Astrocyte (in vitro differentiated cells and primary cell): ENCODE results near the gene RBPJL. TPM values are rescaled to one million over a fixed set of nuclear protein-coding genes. Genes with fewer than 3 reads are reported as not detected.

Experiments
- DNase-seq: peaks from one replicate; pipeline ENCODE4 v3.0.0-alpha.2; 2010; ENCODE audit warnings: low read depth
- FAIRE-seq: peaks from 2 replicates; lab custom pipeline; 2011; peaks lifted over from hg19 to GRCh38; lab: Jason Lieb, UNC
- H2AFZ ChIP-seq: 2 replicates; pipeline ENCODE4 v1.6.0; 2012; ENCODE audit warnings: low read depth, low read length, inconsistent platforms
- H3K27ac ChIP-seq: 2 replicates; pipeline ENCODE4 v1.5.1; 2011; ENCODE audit warnings: low read depth, low read length, inconsistent platforms
- H3K27me3 ChIP-seq: 2 replicates; pipeline ENCODE4 v1.6.0; 2011; ENCODE audit warnings: low read length, inconsistent platforms; ENCODE audit not compliant: insufficient read depth
- H3K36me3 ChIP-seq: 2 replicates; pipeline ENCODE4 v1.5.1; 2011; ENCODE audit warnings: low read length, inconsistent platforms; ENCODE audit not compliant: insufficient read depth
- H3K4me1 ChIP-seq: 2 replicates; pipeline ENCODE4 v1.5.1; 2011; ENCODE audit warnings: low read length, inconsistent platforms; ENCODE audit not compliant: insufficient read depth
- H3K4me2 ChIP-seq: 2 replicates; pipeline ENCODE4 v1.6.0; 2012; ENCODE audit warnings: low read length, inconsistent platforms
- H3K4me3 ChIP-seq: 2 replicates; pipeline ENCODE4 v1.5.1; 2011; ENCODE audit warnings: low read depth, mild to moderate bottlenecking, low read length, inconsistent platforms; ENCODE audit not compliant: insufficient read depth
- H3K79me2 ChIP-seq: 2 replicates; pipeline ENCODE4 v1.6.0; 2012; ENCODE audit warnings: mild to moderate bottlenecking, low read length, inconsistent platforms; ENCODE audit not compliant: insufficient read depth
- H3K9ac ChIP-seq: 2 replicates; pipeline ENCODE4 v1.6.0; 2012; ENCODE audit warnings: mild to moderate bottlenecking, low read length, inconsistent platforms
- H3K9me3 ChIP-seq: 2 replicates; pipeline ENCODE4 v1.5.1; 2012; ENCODE audit warnings: low read depth, mild to moderate bottlenecking, low read length, inconsistent platforms; ENCODE audit not compliant: insufficient read depth
- H4K20me1 ChIP-seq: 2 replicates; pipeline ENCODE4 v1.6.0; 2012; ENCODE audit warnings: low read length, inconsistent platforms; ENCODE audit not compliant: insufficient read depth
- H3K27ac Mint-ChIP-seq: one replicate; pipeline ENCODE4 v1.8.0; 2021; ENCODE audit warnings: mild to moderate bottlenecking, mixed read lengths; ENCODE audit not compliant: unreplicated experiment
- H3K27me3 Mint-ChIP-seq: one replicate; pipeline ENCODE4 v1.8.0; 2021; ENCODE audit warnings: low read depth, mixed read lengths; ENCODE audit not compliant: unreplicated experiment
- H3K36me3 Mint-ChIP-seq: one replicate; pipeline ENCODE4 v1.8.0; 2021; ENCODE audit warnings: low read depth, mixed read lengths; ENCODE audit not compliant: unreplicated experiment
- H3K4me1 Mint-ChIP-seq: one replicate; pipeline ENCODE4 v1.8.0; 2021; ENCODE audit warnings: low read depth, mixed read lengths; ENCODE audit not compliant: unreplicated experiment
- H3K4me3 Mint-ChIP-seq: one replicate; pipeline ENCODE4 v1.8.0; 2021; ENCODE audit warnings: mild to moderate bottlenecking, moderate library complexity, mixed read lengths; ENCODE audit not compliant: unreplicated experiment
- H3K9me3 Mint-ChIP-seq: one replicate; pipeline ENCODE4 v1.8.0; 2021; ENCODE audit warnings: mild to moderate bottlenecking, mixed read lengths; ENCODE audit not compliant: unreplicated experiment
- EZH2 ChIP-seq: IDR thresholded peaks from 2 replicates; pipeline ENCODE4 v1.6.1; 2012; ENCODE audit warnings: mild to moderate bottlenecking, low read length, inconsistent platforms; ENCODE audit not compliant: insufficient read depth
- total RNA-seq: library from RNA; stranded (reverse); gene quantifications from 2 replicates; pipeline ENCODE4 v1.2.1, GENCODE V29; 2021
- TF ChIP-seq, protein P1 (sequence below): IDR thresholded peaks from 2 replicates; pipeline ENCODE4 v1.5.1; 2011; ENCODE audit warnings: low read depth, mild to moderate bottlenecking, inconsistent platforms, low read length, moderate library complexity; ENCODE audit not compliant: insufficient read depth

The RBPJL gene
- total RNA-seq, 1 donor from 2014 or later: not detected

- Histone ChIP-seq H3K4me2 (no peak overlapping the region), H3K27ac (no peak overlapping the region), H3K27me3 (peaks cover 2% of the 10 kb centered on the region), H3K79me2 (no peaks in the 10 kb centered on the region), H3K36me3 (peaks cover 23% of the 10 kb centered on the region), H3K9ac (no peak overlapping the region), H3K4me3 (no peak overlapping the region), H4K20me1 (peaks cover 23% of the 10 kb centered on the region), H2AFZ (no peak overlapping the region), H3K4me1 (no peaks in the 10 kb centered on the region), H3K9me3 (no peaks in the 10 kb centered on the region)
- peaks cover 8% of the 10 kb centered on the region for H3K4me1 Mint-ChIP-seq
- peaks cover 3% of the 10 kb centered on the region for H3K27me3 Mint-ChIP-seq
- FAIRE-seq (no peak), DNase-seq (no peak)
- peaks cover 11% of the 10 kb centered on the region for H3K36me3 Mint-ChIP-seq
- TF ChIP-seq, protein P1, sequence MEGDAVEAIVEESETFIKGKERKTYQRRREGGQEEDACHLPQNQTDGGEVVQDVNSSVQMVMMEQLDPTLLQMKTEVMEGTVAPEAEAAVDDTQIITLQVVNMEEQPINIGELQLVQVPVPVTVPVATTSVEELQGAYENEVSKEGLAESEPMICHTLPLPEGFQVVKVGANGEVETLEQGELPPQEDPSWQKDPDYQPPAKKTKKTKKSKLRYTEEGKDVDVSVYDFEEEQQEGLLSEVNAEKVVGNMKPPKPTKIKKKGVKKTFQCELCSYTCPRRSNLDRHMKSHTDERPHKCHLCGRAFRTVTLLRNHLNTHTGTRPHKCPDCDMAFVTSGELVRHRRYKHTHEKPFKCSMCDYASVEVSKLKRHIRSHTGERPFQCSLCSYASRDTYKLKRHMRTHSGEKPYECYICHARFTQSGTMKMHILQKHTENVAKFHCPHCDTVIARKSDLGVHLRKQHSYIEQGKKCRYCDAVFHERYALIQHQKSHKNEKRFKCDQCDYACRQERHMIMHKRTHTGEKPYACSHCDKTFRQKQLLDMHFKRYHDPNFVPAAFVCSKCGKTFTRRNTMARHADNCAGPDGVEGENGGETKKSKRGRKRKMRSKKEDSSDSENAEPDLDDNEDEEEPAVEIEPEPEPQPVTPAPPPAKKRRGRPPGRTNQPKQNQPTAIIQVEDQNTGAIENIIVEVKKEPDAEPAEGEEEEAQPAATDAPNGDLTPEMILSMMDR: peak; percentile 5
- no peak for TF ChIP-seq EZH2
- H3K27ac Mint-ChIP-seq: no peak overlapping the region
- H3K4me3 Mint-ChIP-seq: no peak overlapping the region
- H3K9me3 Mint-ChIP-seq: no peaks in the 10 kb centered on the region
Measured at GRCh38 chr20:45322952-45323383, 16.3 kb downstream of the RBPJL start.

DNA sequence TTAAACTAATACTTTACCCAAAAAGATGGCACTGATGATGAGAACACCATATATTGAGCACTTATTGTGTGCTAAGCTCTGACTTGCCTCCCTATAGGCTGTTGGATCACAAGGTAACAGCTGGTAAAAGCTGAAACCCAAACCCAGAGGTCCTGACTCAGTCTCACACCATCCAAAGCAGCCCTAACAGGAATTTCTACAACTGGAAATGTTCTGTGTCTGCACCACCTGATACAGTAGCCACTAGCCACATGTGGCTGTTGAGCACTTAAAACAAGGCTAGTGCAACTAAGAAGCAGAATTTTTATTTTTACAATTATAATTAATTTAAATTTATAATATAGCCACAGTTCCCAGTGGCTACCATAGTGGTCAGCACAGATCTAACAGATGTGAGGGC is 17.1 kb downstream of the RBPJL start:
- Histone ChIP-seq H3K79me2 (peaks cover 3% of the 10 kb centered on the region), H3K27me3 (no peaks in the 10 kb centered on the region), H3K4me1 (no peaks in the 10 kb centered on the region), H3K9me3 (no peaks in the 10 kb centered on the region), H3K9ac (no peak overlapping the region), H3K27ac (no peak overlapping the region), H3K4me3 (no peak overlapping the region), H3K4me2 (no peak overlapping the region), H2AFZ (no peak overlapping the region), H4K20me1 (peaks cover 31% of the 10 kb centered on the region), H3K36me3 (peaks cover 31% of the 10 kb centered on the region)
- FAIRE-seq (no peak), DNase-seq (no peak)
- H3K4me3 Mint-ChIP-seq: no peak overlapping the region
- no peaks in the 10 kb centered on the region for H3K9me3 Mint-ChIP-seq
- no peak overlapping the region for H3K27ac Mint-ChIP-seq
- peaks cover 8% of the 10 kb centered on the region for H3K4me1 Mint-ChIP-seq
- TF ChIP-seq, protein P1: no peak
- no peak for TF ChIP-seq EZH2
- H3K36me3 Mint-ChIP-seq: peaks cover 14% of the 10 kb centered on the region
- H3K27me3 Mint-ChIP-seq: no peaks in the 10 kb centered on the region

DNA sequence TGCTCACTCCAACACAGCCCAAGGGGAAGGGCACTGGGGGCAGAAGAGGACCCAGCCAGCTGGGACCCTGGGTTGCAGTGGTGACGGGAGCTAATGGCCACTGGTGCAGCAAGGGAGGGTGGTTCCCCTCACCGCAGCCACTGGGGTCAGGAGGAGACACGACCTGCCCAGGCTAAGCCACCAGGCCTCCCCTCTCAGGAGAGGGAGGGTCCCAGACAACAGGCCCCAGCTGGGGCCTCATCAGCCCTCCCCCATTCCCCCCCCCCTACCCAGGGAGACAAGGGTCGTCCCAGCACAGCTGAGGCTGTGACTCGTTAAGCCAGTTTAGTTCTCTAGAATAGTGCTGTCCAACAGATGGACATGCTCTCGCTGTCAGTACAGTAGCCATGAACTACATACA is 18.7 kb downstream of the RBPJL start:
- Histone ChIP-seq H4K20me1 (peaks cover 47% of the 10 kb centered on the region), H3K4me3 (no peak overlapping the region), H3K4me1 (no peaks in the 10 kb centered on the region), H3K4me2 (no peak overlapping the region), H2AFZ (no peak overlapping the region), H3K27me3 (no peaks in the 10 kb centered on the region), H3K36me3 (peaks cover 47% of the 10 kb centered on the region), H3K79me2 (peaks cover 13% of the 10 kb centered on the region), H3K27ac (no peak overlapping the region), H3K9me3 (no peaks in the 10 kb centered on the region), H3K9ac (no peak overlapping the region)
- no peak overlapping the region for H3K27ac Mint-ChIP-seq
- FAIRE-seq (no peak), DNase-seq (no peak)
- H3K4me1 Mint-ChIP-seq: peaks cover 8% of the 10 kb centered on the region
- peaks cover 17% of the 10 kb centered on the region for H3K36me3 Mint-ChIP-seq
- no peaks in the 10 kb centered on the region for H3K9me3 Mint-ChIP-seq
- H3K4me3 Mint-ChIP-seq: no peak overlapping the region
- H3K27me3 Mint-ChIP-seq: no peaks in the 10 kb centered on the region
- TF ChIP-seq EZH2: no peak
- TF ChIP-seq, protein P1: no peak
